Activated CD4-positive, alpha-beta T cell treated with anti-CD3 and anti-CD28 coated beads, Interleukin-2, Interleukin-4, amounts not matched to agents 100 ng/mL and 50 ng/mL, durations not matched to agents 16 hours and 8 hours (primary cell): ENCODE results near the gene TREML4.

Experiments
- DNase-seq: peaks from one replicate; pipeline ENCODE4 v3.0.0-alpha.2; 2020; ENCODE audit warnings: low spot score

Gene TREML4

GRCh38 chr6:41288030-41288753, 60.0 kb downstream of the TREML4 start:
- DNase-seq = no peak
